Mucosa of descending colon (tissue), 3 donors: ENCODE data around the gene AXIN2. TPM values are rescaled to one million over a fixed set of nuclear protein-coding genes. Genes with fewer than 3 reads are reported as not detected.

Experiments used
- ATAC-seq: fragments of 200-7000 bp; cut with Tn5 transposase; one replicate; pipeline ENCODE4 v1.9.1; 2020; ENCODE audit warnings: mild to moderate bottlenecking, moderate library complexity
- DNase-seq, 3 donors: peaks; one replicate each; pipeline ENCODE4 v3.0.0-alpha.2; 2020
- H3K36me3 ChIP-seq: fragments of 200-600 bp; one replicate; pipeline ENCODE4 v1.8.0; 2021; ENCODE audit warnings: low read depth, mild to moderate bottlenecking
- H3K4me1 ChIP-seq: fragments of 200-600 bp; one replicate; pipeline ENCODE4 v1.8.0; 2021; ENCODE audit warnings: low read depth, mild to moderate bottlenecking
- H3K4me3 ChIP-seq: fragments of 200-600 bp; one replicate; pipeline ENCODE4 v1.8.0; 2021; ENCODE audit warnings: mild to moderate bottlenecking
- H3K9me3 ChIP-seq: fragments of 200-600 bp; one replicate; pipeline ENCODE4 v1.8.0; 2021; ENCODE audit warnings: mild to moderate bottlenecking
- CTCF ChIP-seq: fragments of 200-600 bp; IDR thresholded peaks from one replicate; pipeline ENCODE4 v1.8.0; 2022; ENCODE audit warnings: antibody characterized with exemption, mild to moderate bottlenecking
- intact Hi-C, 2 donors: fragments of 100-400 bp; cut with DNase I in 1 of 2; cut with micrococcal nuclease in 1 of 2; formaldehyde crosslinking; loops; one replicate each; pipeline versions ENCODE4 v1.11.0 to v1.11.1; 2022; cut with DNase I, micrococcal nuclease
- total RNA-seq, 3 donors: library from RNA; stranded (reverse); fragmentation: NEBNext Ultra II Directional in 2 of 3; extraction: Animal tissue kit (Norgen Biotek cat#: 25700) in 2 of 3; gene quantifications; one replicate each; pipeline versions ENCODE4 v1.2.1 to v1.2.4, GENCODE V29; 2021 to 2023
- donor health status: DM: no; HTN: no; CAD: no; lungs with moderate emphysema.
- donor health status: DM: no; HTN: no; CAD: no.
- donor health status: DM: no; HTN: yes; CAD: no.

AXIN2 gene
- total RNA-seq, 3 donors from 2014 or later: 27.6 to 63.3 (median 39.3) TPM

- Histone ChIP-seq H3K36me3 (no peaks in the 10 kb centered on the region), H3K4me1 (peaks cover 12% of the 10 kb centered on the region), H3K4me3 (no peak overlapping the region), H3K9me3 (no peaks in the 10 kb centered on the region)
- intact Hi-C loops: no loop called here
- no peak for TF ChIP-seq CTCF
- ATAC-seq: no peak
- no peak for DNase-seq
Measured at GRCh38 chr17:65587534-65588180, 26.2 kb upstream of the AXIN2 start.

DNA sequence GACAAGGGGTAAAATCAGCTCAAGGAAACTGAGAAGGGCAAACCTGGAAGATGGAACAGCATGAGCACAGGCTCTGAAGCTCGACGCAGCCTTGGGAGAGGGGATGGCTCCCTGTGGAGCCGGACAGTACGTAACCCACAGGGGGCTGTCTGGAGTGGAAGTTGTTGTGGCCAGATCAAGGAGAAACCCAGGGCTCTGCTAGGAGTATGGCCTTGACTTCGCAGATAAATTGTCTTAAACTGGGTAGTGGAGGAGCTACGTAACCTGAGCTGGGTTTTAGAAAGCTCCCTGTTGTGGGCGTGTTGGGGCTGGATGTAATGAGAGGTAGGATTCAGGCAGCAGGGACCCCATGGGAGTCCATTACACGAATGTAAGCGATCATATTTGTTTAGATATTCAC, 25.5 kb upstream of the AXIN2 start:
- ATAC-seq (no peak), DNase-seq (no peak)
- H3K9me3 ChIP-seq: no peaks in the 10 kb centered on the region
- TF ChIP-seq CTCF: no peak
- H3K4me1 ChIP-seq: peaks cover 12% of the 10 kb centered on the region
- no peaks in the 10 kb centered on the region for H3K36me3 ChIP-seq
- no peak overlapping the region for H3K4me3 ChIP-seq
- intact Hi-C loops: no loop called here

DNA sequence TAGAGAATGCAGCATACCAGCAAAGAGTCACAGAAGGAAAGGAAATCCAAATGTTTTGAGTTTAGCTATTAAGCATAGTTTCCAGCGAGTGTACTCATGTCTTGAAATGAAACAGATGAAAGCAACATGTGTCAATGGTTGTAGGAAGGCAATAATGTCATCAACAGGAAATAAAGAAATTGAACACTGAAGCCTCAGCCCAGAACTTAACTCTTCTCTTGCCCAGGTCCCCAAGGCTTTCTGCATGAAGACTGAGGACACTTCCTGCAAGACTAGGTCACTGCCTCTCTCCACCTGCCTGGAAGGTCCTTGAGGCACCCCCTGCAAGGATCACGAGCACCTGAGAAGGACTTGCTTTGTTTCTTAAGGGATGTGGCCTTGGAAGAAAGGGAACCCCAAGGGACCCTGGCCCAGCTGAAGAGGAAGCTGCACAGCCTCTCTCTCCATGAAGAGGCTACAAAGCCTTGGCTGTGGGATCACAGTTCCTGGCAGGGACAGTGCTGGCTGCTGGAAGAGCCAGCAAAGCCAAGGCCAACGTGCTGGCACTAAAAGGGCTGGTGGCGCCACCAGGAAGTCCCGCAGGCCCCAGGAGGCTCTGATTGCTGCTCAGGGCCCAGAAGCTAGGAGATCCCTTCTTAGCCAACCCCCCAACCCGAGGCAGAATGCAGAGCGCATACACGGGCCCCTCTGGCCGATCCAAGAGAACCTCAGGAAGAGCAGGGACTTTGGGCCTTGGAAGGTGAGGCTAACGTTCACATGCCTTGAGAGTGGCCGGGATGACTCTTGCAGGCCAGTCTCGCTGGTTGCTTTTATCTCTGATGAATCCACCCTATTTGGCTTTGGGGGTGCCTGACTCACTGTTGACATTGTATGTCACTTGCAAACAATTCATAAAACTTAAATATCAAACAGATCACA, 23.4 kb upstream of the AXIN2 start:
- peaks cover 12% of the 10 kb centered on the region for H3K4me1 ChIP-seq
- H3K36me3 ChIP-seq: no peaks in the 10 kb centered on the region
- DNase-seq (no peak), ATAC-seq (no peak)
- no peak overlapping the region for H3K4me3 ChIP-seq
- no peak for TF ChIP-seq CTCF
- no peaks in the 10 kb centered on the region for H3K9me3 ChIP-seq
- intact Hi-C loops: no loop called here

GRCh38 chr17:65583921-65584603, 22.6 kb upstream of the AXIN2 start:
- Histone ChIP-seq H3K4me1 (peaks cover 10% of the 10 kb centered on the region), H3K4me3 (no peak overlapping the region), H3K9me3 (no peaks in the 10 kb centered on the region), H3K36me3 (no peaks in the 10 kb centered on the region)
- ATAC-seq (no peak), DNase-seq (no peak)
- intact Hi-C loops: no loop called here
- TF ChIP-seq CTCF: no peak

- peak; percentile 79 to 91 (median 86) for DNase-seq
- intact Hi-C loops: no loop called here
- no peak for TF ChIP-seq CTCF
- Histone ChIP-seq H3K36me3 (no peaks in the 10 kb centered on the region), H3K4me3 (no peak overlapping the region), H3K9me3 (no peaks in the 10 kb centered on the region), H3K4me1 (peaks cover 10% of the 10 kb centered on the region)
- peak; percentile 98 for ATAC-seq
Measured at GRCh38 chr17:65576939-65577338, 15.5 kb upstream of the AXIN2 start.
